HUES6 (cell line): ENCODE measurements around the gene PROSER3.

Experiments used
- H3K27ac ChIP-seq: 2 replicates; pipeline ENCODE4 v1.7.0; 2013; ENCODE audit warnings: low read depth, mild to moderate bottlenecking, low read length, inconsistent platforms
- H3K27me3 ChIP-seq: 2 replicates; pipeline ENCODE4 v1.6.1; 2013; ENCODE audit warnings: low read length; ENCODE audit not compliant: control insufficient read depth, insufficient read depth
- H3K36me3 ChIP-seq: 2 replicates; pipeline ENCODE4 v1.6.1; 2013; ENCODE audit warnings: low read length; ENCODE audit not compliant: control insufficient read depth, insufficient read depth
- H3K4me1 ChIP-seq: 2 replicates; pipeline ENCODE4 v1.6.1; 2013; ENCODE audit warnings: low read length; ENCODE audit not compliant: control insufficient read depth, insufficient read depth
- H3K4me3 ChIP-seq: 2 replicates; pipeline ENCODE4 v1.5.1; 2013; ENCODE audit warnings: low read depth, low read length
- H3K9ac ChIP-seq: one replicate; pipeline ENCODE4 v1.6.1; 2013; ENCODE audit warnings: mild to moderate bottlenecking, low read length
- H3K9me3 ChIP-seq: 2 replicates; pipeline ENCODE4 v1.6.1; 2013; ENCODE audit warnings: low read depth, low read length; ENCODE audit not compliant: control insufficient read depth, insufficient read depth

PROSER3 gene

GRCh38 chr19:35811317-35812219 lies 53.6 kb downstream of the PROSER3 start:
- Histone ChIP-seq H3K27ac (no peak overlapping the region), H3K36me3 (no peaks in the 10 kb centered on the region), H3K4me1 (peaks cover 11% of the 10 kb centered on the region; the same call in 1 of the 2 replicates), H3K27me3 (no peaks in the 10 kb centered on the region; the same call in 1 of the 2 replicates), H3K4me3 (no peak overlapping the region), H3K9ac (no peak overlapping the region), H3K9me3 (no peaks in the 10 kb centered on the region)

DNA sequence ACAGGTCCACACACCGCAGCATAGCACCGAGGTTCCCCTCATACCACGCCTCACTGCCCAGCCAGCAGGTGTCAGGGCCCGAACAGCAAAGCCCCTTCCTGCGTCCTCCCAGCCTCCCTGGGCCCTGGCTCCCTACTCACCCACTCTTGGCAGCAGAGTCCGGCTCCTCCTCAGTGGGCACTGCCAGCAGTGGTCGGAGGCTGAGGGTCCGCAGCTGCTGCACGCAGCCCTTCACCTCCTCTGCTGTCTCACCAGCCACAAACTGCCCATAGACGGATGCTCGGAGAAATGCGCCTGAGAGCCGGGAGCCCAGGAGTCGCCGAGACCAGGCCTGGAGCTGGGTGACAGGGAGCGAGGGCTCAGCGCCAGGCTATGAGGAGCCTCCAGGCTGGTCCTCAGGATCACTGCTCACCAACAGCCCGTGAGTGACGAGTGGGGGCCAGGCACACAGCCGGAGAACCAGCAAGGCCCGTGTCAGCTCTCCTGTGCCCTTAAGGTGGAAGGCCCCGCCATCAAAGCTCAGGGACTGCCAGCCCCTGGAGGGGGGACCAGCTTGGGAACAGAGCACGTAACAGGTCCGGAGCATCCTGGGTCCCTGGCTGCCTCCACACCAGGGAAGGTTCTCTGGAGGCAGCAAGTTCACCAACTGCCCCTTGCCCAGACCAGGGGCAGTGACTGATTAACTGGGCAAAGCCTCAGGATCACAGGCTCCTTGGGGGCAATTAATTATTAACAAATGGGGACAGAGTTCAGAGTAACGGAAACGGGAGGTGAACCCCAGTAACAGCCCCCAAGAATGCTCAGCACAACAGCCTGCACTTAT lies 54.5 kb downstream of the PROSER3 start, which contains the start of gene PRODH2:
Gene PRODH2, minus strand, starts transcription at position 626 of the 823 bp plus-strand sequence. Its CDS starts 40 bp downstream, at position 586.
- H3K9ac ChIP-seq: no peak within 1 kb of the TSS
- H3K36me3 ChIP-seq: no peaks in the 10 kb centered on the region
- no peak within 1 kb of the TSS for H3K27ac ChIP-seq
- no peak within 1 kb of the TSS for H3K4me3 ChIP-seq
- H3K27me3 ChIP-seq: no peaks in the 10 kb centered on the region; the same call in 1 of the 2 replicates
- no peaks in the 10 kb centered on the region for H3K9me3 ChIP-seq
- peaks cover 13% of the 10 kb centered on the region; the same call in 1 of the 2 replicates for H3K4me1 ChIP-seq

GRCh38 chr19:35813043-35813890 lies 55.3 kb downstream of the PROSER3 start:
- Histone ChIP-seq H3K9me3 (no peaks in the 10 kb centered on the region), H3K4me1 (peaks cover 10% of the 10 kb centered on the region; the same call in 1 of the 2 replicates), H3K27ac (no peak overlapping the region), H3K9ac (no peak overlapping the region), H3K27me3 (no peaks in the 10 kb centered on the region; the same call in 1 of the 2 replicates), H3K36me3 (no peaks in the 10 kb centered on the region), H3K4me3 (no peak overlapping the region)

GRCh38 chr19:35816262-35816661 lies 58.3 kb downstream of the PROSER3 start:
- H3K9me3 ChIP-seq: no peaks in the 10 kb centered on the region
- H3K27ac ChIP-seq: peak overlapping the region; percentile 16; the same call in 1 of the 2 replicates
- H3K4me1 ChIP-seq: peaks cover 12% of the 10 kb centered on the region; the same call in 1 of the 2 replicates
- no peaks in the 10 kb centered on the region for H3K36me3 ChIP-seq
- H3K9ac ChIP-seq: peak overlapping the region; percentile 17
- H3K4me3 ChIP-seq: no peak overlapping the region
- H3K27me3 ChIP-seq: no peaks in the 10 kb centered on the region

DNA sequence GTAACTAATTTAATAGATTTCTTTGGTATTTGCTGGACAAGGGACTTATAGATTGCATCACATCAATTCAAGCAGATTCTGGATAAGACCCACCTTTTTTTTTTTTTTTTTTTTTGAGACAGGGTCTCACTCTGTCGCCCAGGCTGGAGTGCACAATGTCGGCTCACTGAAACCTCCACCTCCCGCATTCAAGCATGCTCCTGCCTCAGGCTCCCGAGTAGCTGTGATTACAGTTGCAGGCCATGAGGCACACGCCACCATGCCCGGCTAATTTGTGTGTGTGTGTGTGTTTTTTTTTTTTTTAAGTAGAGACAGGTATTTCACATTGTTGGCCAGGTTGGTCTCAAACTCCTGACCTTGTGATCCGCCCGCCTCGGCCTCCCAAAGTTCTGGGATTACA lies 58.9 kb downstream of the PROSER3 start:
- Histone ChIP-seq H3K27me3 (no peaks in the 10 kb centered on the region), H3K9ac (no peak overlapping the region), H3K4me1 (peaks cover 12% of the 10 kb centered on the region; the same call in 1 of the 2 replicates), H3K4me3 (no peak overlapping the region), H3K9me3 (no peaks in the 10 kb centered on the region), H3K27ac (peak overlapping the region; percentile 16; the same call in 1 of the 2 replicates), H3K36me3 (no peaks in the 10 kb centered on the region)

GRCh38 chr19:35818445-35818844 lies 60.5 kb downstream of the PROSER3 start:
- Histone ChIP-seq H3K9ac (no peak overlapping the region), H3K4me3 (no peak overlapping the region), H3K27me3 (no peaks in the 10 kb centered on the region), H3K27ac (no peak overlapping the region), H3K4me1 (peaks cover 12% of the 10 kb centered on the region; the same call in 1 of the 2 replicates), H3K36me3 (no peaks in the 10 kb centered on the region), H3K9me3 (no peaks in the 10 kb centered on the region)
